Stimulated activated CD4-positive, alpha-beta T cell treated with anti-CD3 and anti-CD28 coated beads, Interleukin-2, amount 100 ng/mL, for 48 hours (primary cell): Measurements from ENCODE around the gene SRP72.
"Not testable (repeated sequence)": the region's sequence is repeated elsewhere in the genome, so short reads cannot be mapped to it uniquely, and the experiment has no call there.

Source experiments
- DNase-seq, 2 donors: peaks; one replicate each; pipeline ENCODE4 v3.0.0-alpha.2; 2020

The SRP72 gene

GRCh38 chr4:56466296-56466761 is 1.1 kb upstream of the SRP72 start:
- not testable (repeated sequence) for DNase-seq

GRCh38 chr4:56466910-56467283 is 520 bp upstream of the SRP72 start:
- no peak for DNase-seq

- DNase-seq = no peak
Observed at GRCh38 chr4:56468097-56468422, 643 bp downstream of the SRP72 start.

- no peak for DNase-seq
Observed at GRCh38 chr4:56469489-56470210, 2.2 kb downstream of the SRP72 start.

- DNase-seq = no peak
Observed at GRCh38 chr4:56475917-56476316, 8.5 kb downstream of the SRP72 start.

- DNase-seq = no peak
Observed at GRCh38 chr4:56477192-56477702, 9.8 kb downstream of the SRP72 start.

GRCh38 chr4:56480691-56481090 is 13.3 kb downstream of the SRP72 start:
- no peak for DNase-seq

- DNase-seq = no peak
Observed at GRCh38 chr4:56496241-56496640, 28.8 kb downstream of the SRP72 start.

- DNase-seq = peak; percentile 31 to 50
Observed at GRCh38 chr4:56505269-56506130, 38.1 kb downstream of the SRP72 start, which contains the start of gene ARL9. Gene ARL9, plus strand, starts transcription at chr4:56505791. Its CDS starts 72 bp downstream, at chr4:56505863.

- DNase-seq = no peak
Observed at GRCh38 chr4:56511098-56511497, 43.7 kb downstream of the SRP72 start.

- DNase-seq = no peak
Observed at GRCh38 chr4:56512166-56512565, 44.7 kb downstream of the SRP72 start.

- no peak for DNase-seq
Observed at GRCh38 chr4:56513517-56513916, 46.1 kb downstream of the SRP72 start.

GRCh38 chr4:56530269-56531148 is 63.1 kb downstream of the SRP72 start:
- peak; percentile 77 to 83 for DNase-seq

GRCh38 chr4:56531149-56531770 is 63.8 kb downstream of the SRP72 start:
- DNase-seq = no peak

- DNase-seq = no peak
Observed at GRCh38 chr4:56531823-56532222, 64.4 kb downstream of the SRP72 start.

GRCh38 chr4:56532239-56532638 is 64.8 kb downstream of the SRP72 start:
- no peak for DNase-seq

- DNase-seq = no peak
Observed at GRCh38 chr4:56535915-56536314, 68.5 kb downstream of the SRP72 start.

- DNase-seq = no peak
Observed at GRCh38 chr4:56537147-56537546, 69.7 kb downstream of the SRP72 start.

- DNase-seq = no peak
Observed at GRCh38 chr4:56540826-56541225, 73.4 kb downstream of the SRP72 start.

GRCh38 chr4:56544573-56545131 is 77.2 kb downstream of the SRP72 start:
- DNase-seq = peak; percentile 92 to 95

GRCh38 chr4:56550642-56551041 is 83.2 kb downstream of the SRP72 start:
- DNase-seq = no peak

GRCh38 chr4:56551516-56551915 is 84.1 kb downstream of the SRP72 start:
- DNase-seq = no peak
